GM20000 (cell line): ENCODE results near the gene PPFIA3.

ENCODE experiments used
- DNase-seq: peaks from one replicate; pipeline ENCODE4 v3.0.0; 2012; ENCODE audit warnings: low spot score
- CTCF ChIP-seq: IDR thresholded peaks from 2 replicates; pipeline ENCODE4 v1.5.1; 2012; ENCODE audit warnings: mild to moderate bottlenecking, control low read depth; ENCODE audit errors: extremely low read depth, missing control alignments

PPFIA3 gene

GRCh38 chr19:49154279-49154678 is 34.9 kb downstream of the PPFIA3 start:
- no peak for DNase-seq
- no peak for TF ChIP-seq CTCF

GRCh38 chr19:49155005-49155819 is 35.9 kb downstream of the PPFIA3 start, which contains the start of gene HRC:
HRC (minus strand) TSS chr19:49155396; CDS start chr19:49155237, 159 bp downstream.
- DNase-seq, result no peak
- TF ChIP-seq CTCF, result no peak

GRCh38 chr19:49155820-49156346 is 36.5 kb downstream of the PPFIA3 start:
- TF ChIP-seq CTCF, result no peak
- DNase-seq, result no peak

GRCh38 chr19:49157445-49158224 is 38.3 kb downstream of the PPFIA3 start, which contains the start of gene TRPM4:
TRPM4 (plus strand) TSS chr19:49157792; CDS start chr19:49157867, 75 bp downstream.
- TF ChIP-seq CTCF, result no peak
- no peak for DNase-seq

- TF ChIP-seq CTCF, result no peak
Observed at GRCh38 chr19:49160450-49161189, 41.3 kb downstream of the PPFIA3 start.

GRCh38 chr19:49161987-49162386 is 42.6 kb downstream of the PPFIA3 start:
- TF ChIP-seq CTCF, result no peak
- no peak for DNase-seq

More at GRCh38 chr19:49160450-49161189, 41.3 kb downstream of the PPFIA3 start:
- no peak for DNase-seq
